AG08395 (cell line): ENCODE measurements around the gene GABPB1.

Experiments used
- DNase-seq: peaks from one replicate; pipeline ENCODE4 v3.0.0; 2012; ENCODE audit warnings: mixed read lengths, low spot score

The GABPB1 gene

GRCh38 chr15:50344006-50344464 is 11.0 kb downstream of the GABPB1 start:
- DNase-seq: no peak

DNA sequence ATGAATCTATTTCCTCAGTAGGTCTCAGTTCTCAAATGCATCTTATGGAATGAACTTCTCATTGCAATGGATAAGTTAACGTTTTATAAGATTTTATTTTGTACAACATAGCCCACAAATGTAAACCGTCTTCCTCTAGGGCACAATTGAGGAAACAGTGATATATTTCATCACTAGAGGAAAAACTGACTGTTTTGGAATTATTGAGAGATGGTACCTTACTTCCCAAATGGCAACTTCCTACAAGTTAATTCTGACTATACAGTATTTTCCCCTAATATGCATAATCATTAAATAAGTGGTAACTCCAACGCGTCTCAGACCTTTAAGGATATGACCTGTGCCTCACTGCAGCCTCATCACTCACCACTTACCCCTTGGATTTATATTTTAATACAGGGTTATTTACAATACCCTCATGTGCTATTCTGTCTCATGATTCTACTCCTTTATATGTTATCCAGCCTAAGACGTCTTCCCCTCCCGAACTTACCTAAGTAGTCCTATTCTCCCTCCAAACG is 13.3 kb downstream of the GABPB1 start:
- DNase-seq: no peak

GRCh38 chr15:50340416-50340815 is 14.6 kb downstream of the GABPB1 start:
- no peak for DNase-seq

DNA sequence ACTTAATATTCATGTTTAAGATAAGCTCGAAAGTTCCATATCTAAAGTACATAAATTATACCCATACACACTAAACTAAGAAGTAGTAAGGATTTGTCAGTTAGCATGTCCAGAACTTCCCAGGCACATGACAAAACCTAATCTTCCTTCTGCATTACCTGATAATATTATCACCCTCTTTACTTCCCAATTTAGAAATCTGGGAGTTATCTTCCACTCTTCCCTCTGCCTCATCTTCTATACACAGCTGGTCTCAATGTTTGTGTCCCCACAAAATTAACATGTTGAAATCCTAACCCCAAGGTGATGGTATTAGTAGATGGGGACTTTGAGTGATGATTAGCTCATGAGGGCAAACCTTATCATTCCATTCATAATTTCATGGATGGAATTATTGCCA is 15.3 kb downstream of the GABPB1 start:
- no peak for DNase-seq

DNA sequence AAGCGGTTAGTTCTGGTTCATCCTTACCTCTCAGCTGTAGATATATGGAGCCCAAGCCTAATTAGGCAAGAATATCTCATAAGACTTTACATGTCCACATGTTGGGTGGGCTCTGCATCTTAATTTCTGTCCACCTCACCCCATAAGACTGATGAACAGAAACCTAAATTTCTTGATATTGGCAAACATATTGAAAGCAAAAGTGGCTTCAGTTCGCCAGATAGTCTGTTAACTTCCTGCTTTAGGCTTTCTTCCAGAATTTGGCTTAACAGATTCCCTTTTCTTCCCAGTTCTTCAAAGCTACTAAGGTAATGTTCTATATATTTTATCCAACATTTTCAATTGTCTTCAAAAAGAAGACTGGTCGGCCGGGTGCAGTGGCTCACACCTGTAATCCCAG is 19.7 kb downstream of the GABPB1 start:
- DNase-seq: no peak

GRCh38 chr15:50333229-50333628 is 21.8 kb downstream of the GABPB1 start:
- no peak for DNase-seq

DNA sequence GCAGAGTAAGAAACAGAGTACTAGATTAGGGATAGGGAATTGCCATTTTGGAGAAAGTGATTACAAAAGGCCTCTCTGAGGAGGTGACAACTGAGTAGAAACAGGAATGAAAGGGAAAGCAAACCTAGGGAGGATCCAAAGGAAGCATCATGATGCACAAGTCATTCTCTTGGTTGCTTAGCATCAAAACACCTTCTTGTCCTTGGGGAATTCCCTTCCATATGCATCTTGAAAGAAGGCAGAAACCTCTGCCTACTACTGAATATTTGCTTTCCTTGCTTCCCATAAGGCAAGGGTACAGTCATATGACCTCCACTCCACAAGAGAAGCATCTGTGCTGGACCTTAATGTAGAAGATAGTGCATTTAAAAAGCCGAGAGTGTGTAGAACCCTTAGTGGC is 24.1 kb downstream of the GABPB1 start:
- DNase-seq: no peak

DNA sequence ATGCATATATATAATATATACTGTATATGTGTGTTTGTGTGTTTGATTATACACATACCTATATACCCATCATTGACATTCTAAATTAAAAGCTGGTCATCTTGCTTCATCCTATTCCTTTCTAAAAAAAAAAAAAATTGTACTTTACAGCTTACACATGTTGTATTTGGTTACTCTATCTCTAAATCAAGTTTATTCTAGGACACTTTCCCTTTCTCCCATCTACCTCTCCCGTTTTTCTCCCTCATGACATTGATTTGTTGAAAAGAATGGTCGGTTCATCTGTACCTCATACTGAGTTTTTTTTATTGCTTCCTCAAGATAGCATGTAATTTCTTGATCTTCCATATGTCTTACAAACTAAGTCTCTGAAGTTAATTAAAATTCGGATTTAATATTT is 26.9 kb downstream of the GABPB1 start:
- DNase-seq: no peak

- no peak for DNase-seq
Measured at GRCh38 chr15:50321680-50322210, 33.3 kb downstream of the GABPB1 start.

DNA sequence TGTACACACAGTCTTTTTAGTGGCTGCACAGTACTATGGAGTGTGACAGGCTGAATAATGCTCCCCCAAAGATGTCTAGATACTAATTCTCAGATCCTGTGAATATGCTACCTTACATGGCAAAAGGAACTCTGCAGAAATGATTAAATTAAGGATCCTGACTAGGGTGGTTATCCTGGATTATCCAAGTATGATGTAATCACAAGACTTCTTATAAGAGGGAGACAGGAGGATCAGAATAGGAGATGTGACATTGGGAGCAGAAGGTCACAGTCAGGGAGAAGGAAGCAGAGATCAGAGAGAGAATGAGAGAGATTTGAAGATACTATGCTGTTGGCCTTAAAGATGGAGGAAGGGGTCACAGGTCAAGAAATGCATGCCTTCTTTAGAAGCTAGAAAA is 34.5 kb downstream of the GABPB1 start:
- DNase-seq: no peak

GRCh38 chr15:50318697-50319096 is 36.3 kb downstream of the GABPB1 start:
- no peak for DNase-seq

GRCh38 chr15:50315814-50316630 is 39.0 kb downstream of the GABPB1 start:
- peak; percentile 48 for DNase-seq

DNA sequence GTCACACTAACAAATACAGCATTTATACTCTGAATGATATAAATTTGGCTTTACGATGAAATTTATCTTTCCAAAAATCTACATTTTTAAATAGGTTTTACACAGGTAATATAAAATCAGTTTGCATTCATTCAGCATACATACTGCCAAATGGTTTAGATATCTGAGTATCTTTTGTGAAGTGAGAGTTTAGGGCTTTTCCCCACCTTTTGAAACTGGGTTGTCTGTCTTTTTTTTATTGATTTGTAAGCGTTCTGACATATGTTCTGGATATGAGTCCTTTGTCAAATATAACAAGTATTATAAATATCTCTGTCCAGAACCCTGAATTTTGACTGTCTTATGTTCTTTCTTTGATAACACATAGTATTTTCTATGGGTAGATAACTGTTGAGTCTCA is 42.4 kb downstream of the GABPB1 start:
- DNase-seq: no peak

DNA sequence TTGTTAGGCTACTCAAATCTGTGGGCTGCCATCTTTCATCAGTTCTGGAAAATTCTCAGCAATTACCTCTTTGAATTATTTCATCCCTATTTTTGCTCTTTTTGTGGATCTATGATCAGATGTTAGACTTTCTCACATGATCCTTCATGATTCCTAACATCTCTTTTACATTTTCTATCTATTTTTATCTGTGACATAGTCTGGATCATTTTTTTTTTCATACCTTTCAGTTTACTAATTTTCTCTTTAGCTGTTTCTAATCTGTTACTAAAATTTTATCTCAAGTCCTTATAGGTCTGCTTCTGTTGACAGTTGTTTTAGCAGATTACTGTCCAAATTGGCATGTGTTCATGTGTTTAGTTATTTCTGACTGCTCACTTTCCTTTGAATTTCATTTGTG is 47.2 kb downstream of the GABPB1 start:
- DNase-seq: no peak

DNA sequence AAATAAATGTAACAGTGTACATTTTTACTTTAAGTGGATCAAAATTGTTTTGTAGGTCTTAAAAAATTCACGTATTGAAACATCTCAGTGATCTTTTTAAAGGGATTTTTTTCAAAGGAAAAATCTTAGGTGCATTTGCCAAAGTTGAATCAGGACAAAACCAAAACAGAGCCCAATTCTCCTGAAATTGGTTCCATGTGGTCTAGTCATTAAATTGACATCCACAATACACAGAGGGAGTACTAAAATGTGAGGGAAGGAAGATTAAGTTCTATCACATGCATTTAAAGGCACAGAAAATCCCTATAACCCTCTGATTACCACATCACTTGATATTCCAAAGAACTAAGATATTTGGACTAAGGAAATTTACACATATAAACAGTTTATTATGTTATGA is 50.2 kb downstream of the GABPB1 start:
- peak; percentile 6 for DNase-seq

DNA sequence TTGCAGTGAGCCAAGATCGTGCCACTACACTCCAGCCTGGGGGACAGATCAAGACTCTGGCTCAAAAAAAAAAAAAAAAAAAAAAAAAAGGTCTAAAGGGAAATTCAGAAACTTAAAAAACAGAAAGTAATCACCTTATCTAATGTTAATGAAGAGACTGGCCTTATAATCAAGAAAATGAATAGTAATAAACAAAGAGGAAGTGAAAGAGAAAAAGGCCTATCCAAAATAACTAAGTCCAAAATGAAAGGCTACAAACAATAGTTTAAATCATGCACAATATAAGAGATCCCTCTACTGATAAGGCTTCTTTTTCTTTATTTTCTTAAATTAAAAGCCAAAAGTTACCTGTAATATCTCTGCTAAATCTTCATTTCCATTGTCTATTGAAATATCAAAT is 52.4 kb downstream of the GABPB1 start:
- no peak for DNase-seq

DNA sequence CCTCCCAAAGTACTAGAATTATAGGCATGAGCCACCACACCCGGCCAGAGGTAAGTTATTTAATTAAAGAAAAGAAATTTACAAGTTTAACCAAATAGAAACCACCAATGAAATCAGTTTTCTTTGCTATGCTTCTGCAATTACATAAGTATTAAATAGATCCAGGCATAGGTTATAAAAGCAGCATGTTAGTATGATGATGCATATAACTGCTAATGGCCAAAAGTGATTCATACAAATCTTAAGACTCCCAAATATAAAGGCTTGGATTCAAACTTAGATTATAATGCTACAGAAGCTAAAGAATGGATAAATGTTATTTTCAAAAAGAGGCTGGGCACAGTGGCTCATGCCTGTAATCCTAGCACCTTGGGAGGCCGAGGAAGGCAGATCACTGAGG is 56.7 kb downstream of the GABPB1 start:
- DNase-seq: peak; percentile 12

GRCh38 chr15:50295966-50296365 is 59.0 kb downstream of the GABPB1 start:
- no peak for DNase-seq

GRCh38 chr15:50289749-50290148 is 65.2 kb downstream of the GABPB1 start:
- no peak for DNase-seq

GRCh38 chr15:50287324-50288116 is 67.5 kb downstream of the GABPB1 start:
- no peak for DNase-seq

DNA sequence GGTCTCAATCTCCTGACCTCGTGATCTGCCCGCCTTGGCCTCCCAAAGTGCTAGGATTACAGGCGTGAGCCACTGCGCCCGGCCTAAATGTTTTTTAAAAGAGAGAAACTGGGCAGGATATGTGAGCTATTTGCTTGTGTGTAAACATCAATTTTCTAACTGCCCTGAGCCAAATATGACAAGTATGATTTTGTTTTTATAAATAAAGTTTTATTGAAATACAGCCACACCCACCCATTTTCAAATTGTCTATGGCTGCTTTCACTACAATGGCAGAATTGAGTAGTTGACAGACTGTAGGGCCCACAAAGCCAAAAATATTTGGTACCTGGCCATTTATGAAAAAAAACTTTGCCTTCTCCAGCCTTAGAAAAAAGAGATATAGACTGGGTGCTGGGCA is 73.6 kb downstream of the GABPB1 start:
- no peak for DNase-seq

DNA sequence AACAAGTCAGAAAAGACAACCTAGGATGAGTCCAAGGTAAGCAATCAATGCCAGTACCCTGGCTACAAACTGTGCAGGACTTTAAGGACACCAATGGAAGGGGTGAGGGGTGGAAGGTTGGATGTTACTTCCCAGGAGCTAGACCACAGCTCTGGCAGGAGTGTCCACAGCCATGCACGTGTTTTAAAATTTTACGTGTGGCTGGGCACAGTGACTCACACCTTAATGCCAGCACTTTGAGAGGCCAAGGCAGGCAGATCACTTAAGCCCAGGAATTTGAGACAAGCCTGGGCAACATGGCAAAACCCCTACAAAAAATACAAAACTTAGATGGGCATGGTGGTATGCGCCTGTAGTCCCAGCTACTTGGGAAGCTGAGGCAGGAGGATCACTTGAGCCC is 74.7 kb downstream of the GABPB1 start:
- DNase-seq: no peak

GRCh38 chr15:50278496-50278895 is 76.5 kb downstream of the GABPB1 start:
- DNase-seq: no peak
